ENCODE measurements around the gene RASL10A. TPM values are rescaled to one million over a fixed set of nuclear protein-coding genes. Genes with fewer than 3 reads are reported as not detected.

The RASL10A gene
- polyA plus RNA-seq, 3 donors = 0.35 to 2.1 (median 0.50) TPM

DNA sequence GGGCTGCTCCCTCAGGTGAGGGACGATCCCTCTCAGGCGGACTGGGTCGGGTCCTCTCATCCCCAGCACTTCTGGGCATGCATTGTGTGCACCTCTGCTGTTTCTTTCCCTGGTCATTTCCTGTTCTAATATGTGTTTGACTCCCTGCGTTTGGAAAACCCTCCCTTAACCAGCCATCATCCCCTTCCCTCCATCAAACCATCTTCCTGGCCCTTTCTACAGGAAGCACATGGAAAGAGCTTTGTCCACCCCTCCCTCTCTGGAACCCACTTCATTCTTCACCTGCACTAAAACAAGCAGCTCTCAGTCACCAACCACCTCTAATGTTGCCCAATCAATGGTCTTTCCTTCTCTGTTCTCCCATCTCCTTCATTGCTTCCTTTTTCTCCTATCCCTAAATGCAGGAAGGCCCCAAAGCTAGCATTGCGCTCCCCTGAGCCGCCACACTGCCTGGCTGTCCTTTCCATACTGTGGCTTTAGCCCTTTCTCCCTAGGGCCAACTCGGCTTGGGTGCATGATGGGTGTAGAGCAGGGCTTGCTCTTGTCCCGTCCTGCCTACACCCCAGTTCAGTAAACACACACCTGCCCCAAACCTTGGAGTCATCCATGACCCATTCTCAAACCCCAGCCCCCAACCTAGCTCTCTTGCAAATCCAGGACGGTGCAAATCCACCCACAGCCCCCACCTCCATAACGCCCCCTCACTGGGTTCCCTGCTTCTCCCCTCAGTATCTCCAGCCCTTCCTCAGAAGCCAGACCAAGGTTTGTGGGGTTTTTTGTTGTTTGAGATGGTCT, 14.5 kb downstream of the RASL10A start:
- Mint-ChIP-seq H3K27me3 (ENCODE audit: low read depth in 3 of 3) (peaks cover 17 to 19% (median 17%) of the 10 kb centered on the region in 3 donors), H3K9me3 (peaks cover 0 to 6% (median 1%) of the 10 kb centered on the region in 7 donors), H3K4me3 (no peak overlapping the region), H3K36me3 (peaks cover 52 to 53% of the 10 kb centered on the region in 2 donors), H3K27ac (peak overlapping the region; percentile 33 to 76 (median 49)), H3K4me1 (peaks cover 32% of the 10 kb centered on the region)
- Histone ChIP-seq H2AFZ (ENCODE audit: insufficient read depth, low read depth, low read length, poor library complexity, severe bottlenecking) (no peak overlapping the region), H4K20me1 (ENCODE audit: insufficient read depth, low read length) (peaks cover 59% of the 10 kb centered on the region), H3K27ac (ENCODE audit: low read depth in 1 of 2, low read length in 2 of 2) (peak overlapping the region in 1 of 2 donors; percentile 17), H3K79me2 (ENCODE audit: insufficient read depth, low read length) (no peaks in the 10 kb centered on the region), H3K36me3 (replicated peaks in 1 of 2; ENCODE audit: control insufficient read depth in 1 of 2, insufficient read depth in 2 of 2, low read length in 2 of 2) (peaks cover 45 to 56% of the 10 kb centered on the region in 2 donors), H3K9ac (ENCODE audit: insufficient read depth, low read length, poor library complexity, severe bottlenecking) (no peak overlapping the region), H3K9me3 (replicated peaks in 1 of 2; ENCODE audit: control insufficient read depth in 1 of 2, insufficient read depth in 1 of 2, low read length in 2 of 2) (no peaks in the 10 kb centered on the region), H3K4me1 (ENCODE audit: control insufficient read depth in 1 of 2, insufficient read depth in 2 of 2, low read length in 2 of 2) (peaks cover 20 to 26% of the 10 kb centered on the region in 2 donors), H3K27me3 (ENCODE audit: control insufficient read depth in 2 of 2, insufficient read depth in 2 of 2, low read length in 2 of 2) (peaks cover 0 to 12% of the 10 kb centered on the region in 2 donors), H3K4me2 (replicated peaks; ENCODE audit: extremely low read depth, low read length, poor library complexity, severe bottlenecking) (no peak overlapping the region), H3K4me3 (replicated peaks in 1 of 3; ENCODE audit: low read depth in 2 of 3, low read length in 3 of 3) (no peak overlapping the region)
- 82% methylated on average over 4 of the region's 10 CpGs for WGBS (ENCODE audit: insufficient coverage)
- TF ChIP-seq, protein P1, sequence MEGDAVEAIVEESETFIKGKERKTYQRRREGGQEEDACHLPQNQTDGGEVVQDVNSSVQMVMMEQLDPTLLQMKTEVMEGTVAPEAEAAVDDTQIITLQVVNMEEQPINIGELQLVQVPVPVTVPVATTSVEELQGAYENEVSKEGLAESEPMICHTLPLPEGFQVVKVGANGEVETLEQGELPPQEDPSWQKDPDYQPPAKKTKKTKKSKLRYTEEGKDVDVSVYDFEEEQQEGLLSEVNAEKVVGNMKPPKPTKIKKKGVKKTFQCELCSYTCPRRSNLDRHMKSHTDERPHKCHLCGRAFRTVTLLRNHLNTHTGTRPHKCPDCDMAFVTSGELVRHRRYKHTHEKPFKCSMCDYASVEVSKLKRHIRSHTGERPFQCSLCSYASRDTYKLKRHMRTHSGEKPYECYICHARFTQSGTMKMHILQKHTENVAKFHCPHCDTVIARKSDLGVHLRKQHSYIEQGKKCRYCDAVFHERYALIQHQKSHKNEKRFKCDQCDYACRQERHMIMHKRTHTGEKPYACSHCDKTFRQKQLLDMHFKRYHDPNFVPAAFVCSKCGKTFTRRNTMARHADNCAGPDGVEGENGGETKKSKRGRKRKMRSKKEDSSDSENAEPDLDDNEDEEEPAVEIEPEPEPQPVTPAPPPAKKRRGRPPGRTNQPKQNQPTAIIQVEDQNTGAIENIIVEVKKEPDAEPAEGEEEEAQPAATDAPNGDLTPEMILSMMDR (IDR thresholded peaks at IDR 0.05) = no peak
- intact Hi-C loops (cut with micrococcal nuclease) = loop anchor here in 1 of 2 donors (5.0 kb wide), 1 partner anchor 34 kb away; the partner anchor contains the start of genes EWSR1 and RHBDD3
- DNase-seq = no peak

DNA sequence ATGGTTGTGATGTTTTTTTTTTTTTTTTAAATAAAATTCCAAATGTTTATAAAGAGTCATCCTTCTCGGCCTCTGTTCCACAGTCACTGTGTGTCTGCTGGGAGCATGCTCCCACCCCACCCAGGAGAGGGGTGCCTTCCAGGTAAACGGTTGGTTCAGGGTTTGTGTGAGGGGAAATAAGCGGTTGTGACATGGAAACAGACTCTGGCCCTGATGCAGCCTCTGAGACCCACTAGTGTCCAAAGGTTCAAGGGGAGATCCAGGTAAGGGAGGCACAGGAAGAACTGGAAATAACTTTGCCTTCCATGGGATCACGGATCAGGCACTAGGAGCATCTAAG, 15.1 kb downstream of the RASL10A start:
- peaks cover 0 to 6% (median 0%) of the 10 kb centered on the region in 7 donors for H3K9me3 Mint-ChIP-seq
- WGBS (ENCODE audit: insufficient coverage) = 100% methylated on average over 1 of the region's 4 CpGs
- H2AFZ ChIP-seq (ENCODE audit: insufficient read depth, low read depth, low read length, poor library complexity, severe bottlenecking) = no peak overlapping the region
- H3K4me3 Mint-ChIP-seq = no peak overlapping the region
- H4K20me1 ChIP-seq (ENCODE audit: insufficient read depth, low read length) = peaks cover 65% of the 10 kb centered on the region
- H3K4me1 ChIP-seq (ENCODE audit: control insufficient read depth in 1 of 2, insufficient read depth in 2 of 2, low read length in 2 of 2) = peaks cover 18 to 20% of the 10 kb centered on the region in 2 donors
- peaks cover 56 to 57% of the 10 kb centered on the region in 2 donors for H3K36me3 Mint-ChIP-seq
- peak overlapping the region in 2 of 7 donors; percentile 49 to 63 for H3K27ac Mint-ChIP-seq
- TF ChIP-seq, protein P1 (IDR thresholded peaks at IDR 0.05) = no peak
- no peak overlapping the region for H3K9ac ChIP-seq (ENCODE audit: insufficient read depth, low read length, poor library complexity, severe bottlenecking)
- no peaks in the 10 kb centered on the region for H3K79me2 ChIP-seq (ENCODE audit: insufficient read depth, low read length)
- peaks cover 11 to 13% (median 11%) of the 10 kb centered on the region in 3 donors for H3K27me3 Mint-ChIP-seq (ENCODE audit: low read depth in 3 of 3)
- H3K36me3 ChIP-seq (replicated peaks in 1 of 2; ENCODE audit: control insufficient read depth in 1 of 2, insufficient read depth in 2 of 2, low read length in 2 of 2) = peaks cover 51 to 62% of the 10 kb centered on the region in 2 donors
- H3K27ac ChIP-seq (ENCODE audit: low read depth in 1 of 2, low read length in 2 of 2) = no peak overlapping the region
- H3K9me3 ChIP-seq (replicated peaks in 1 of 2; ENCODE audit: control insufficient read depth in 1 of 2, insufficient read depth in 1 of 2, low read length in 2 of 2) = no peaks in the 10 kb centered on the region
- no peak for DNase-seq
- intact Hi-C loops (cut with micrococcal nuclease) = loop anchor here in 1 of 2 donors (5.0 kb wide), 1 partner anchor 33 kb away; the partner anchor contains the start of genes EWSR1 and RHBDD3
- no peak overlapping the region for H3K4me2 ChIP-seq (replicated peaks; ENCODE audit: extremely low read depth, low read length, poor library complexity, severe bottlenecking)
- H3K27me3 ChIP-seq (ENCODE audit: control insufficient read depth in 2 of 2, insufficient read depth in 2 of 2, low read length in 2 of 2) = peaks cover 0 to 7% of the 10 kb centered on the region in 2 donors
- H3K4me1 Mint-ChIP-seq = peaks cover 30% of the 10 kb centered on the region
- no peak overlapping the region for H3K4me3 ChIP-seq (replicated peaks in 1 of 3; ENCODE audit: low read depth in 2 of 3, low read length in 3 of 3)
